H9 (cell line): ENCODE data around the gene TOM1L2. TPM values are rescaled to one million over a fixed set of nuclear protein-coding genes. Genes with fewer than 3 reads are reported as not detected.
A peak's percentile ranks its signal among the peaks of the same experiment; 100 is the strongest.

Source experiments
- DNase-seq: peaks from one replicate; pipeline ENCODE4 v3.0.0-alpha.2; 2017
- H2AFZ ChIP-seq: one replicate; pipeline ENCODE4 v1.6.1; 2013; ENCODE audit warnings: mild to moderate bottlenecking, low read length, control low read depth, moderate library complexity
- H2AK5ac ChIP-seq: 2 replicates; pipeline ENCODE4 v1.6.1; 2013; ENCODE audit warnings: low read length, control low read depth, mixed read lengths; ENCODE audit not compliant: insufficient read length
- H2BK120ac ChIP-seq: one replicate; pipeline ENCODE4 v1.6.1; 2013; ENCODE audit warnings: low read depth, mild to moderate bottlenecking, low read length, control low read depth, inconsistent platforms; ENCODE audit not compliant: poor library complexity, severe bottlenecking
- H2BK12ac ChIP-seq: 2 replicates; pipeline ENCODE4 v1.6.1; 2013; ENCODE audit warnings: low read length, control low read depth, mixed read lengths, low read depth; ENCODE audit not compliant: insufficient read length
- H2BK15ac ChIP-seq: 2 replicates; pipeline ENCODE4 v1.6.1; 2013; ENCODE audit warnings: low read depth, low read length, control low read depth
- H2BK20ac ChIP-seq: one replicate; pipeline ENCODE4 v1.6.1; 2013; ENCODE audit warnings: low read depth, mild to moderate bottlenecking, low read length, control low read depth, inconsistent platforms; ENCODE audit not compliant: poor library complexity, severe bottlenecking
- H2BK5ac ChIP-seq: 2 replicates; pipeline ENCODE4 v1.6.1; 2013; ENCODE audit warnings: low read length, control low read depth, mixed read lengths; ENCODE audit not compliant: insufficient read length
- H3K14ac ChIP-seq: 2 replicates; pipeline ENCODE4 v1.6.1; 2013; ENCODE audit warnings: low read length, control low read depth; ENCODE audit not compliant: insufficient read depth
- H3K18ac ChIP-seq: 2 replicates; pipeline ENCODE4 v1.6.1; 2013; ENCODE audit warnings: low read depth, mild to moderate bottlenecking, mixed read lengths, low read length, control low read depth; ENCODE audit not compliant: insufficient read length
- H3K23ac ChIP-seq: 2 replicates; pipeline ENCODE4 v1.6.1; 2013; ENCODE audit warnings: low read length, control low read depth, mixed read lengths, low read depth; ENCODE audit not compliant: insufficient read length
- H3K23me2 ChIP-seq: 2 replicates; pipeline ENCODE4 v1.6.1; 2013; ENCODE audit warnings: low read depth, mild to moderate bottlenecking, mixed read lengths, low read length, control low read depth; ENCODE audit not compliant: insufficient read length, poor library complexity, severe bottlenecking
- H3K27ac ChIP-seq: 2 replicates; pipeline ENCODE4 v1.5.1; 2013; ENCODE audit warnings: low read length, control low read depth, mixed read lengths, low read depth; ENCODE audit not compliant: insufficient read length
- H3K27me3 ChIP-seq: 2 replicates; pipeline ENCODE4 v1.6.1; 2013; ENCODE audit warnings: low read length, control low read depth, inconsistent platforms; ENCODE audit not compliant: insufficient read depth
- H3K4ac ChIP-seq: 2 replicates; pipeline ENCODE4 v1.6.1; 2013; ENCODE audit warnings: low read depth, mild to moderate bottlenecking, control low read depth, inconsistent platforms, low read length, moderate library complexity
- H3K4me1 ChIP-seq: 2 replicates; pipeline ENCODE4 v1.6.1; 2013; ENCODE audit warnings: low read length, control low read depth, inconsistent platforms; ENCODE audit not compliant: insufficient read depth
- H3K4me2 ChIP-seq: 2 replicates; pipeline ENCODE4 v1.6.1; 2013; ENCODE audit warnings: low read length, control low read depth, mixed read lengths; ENCODE audit not compliant: insufficient read length, insufficient read depth
- H3K56ac ChIP-seq: 2 replicates; pipeline ENCODE4 v1.6.1; 2013; ENCODE audit warnings: low read depth, mild to moderate bottlenecking, mixed read lengths, low read length, control low read depth; ENCODE audit not compliant: insufficient read length
- H3K79me1 ChIP-seq: 2 replicates; pipeline ENCODE4 v1.6.1; 2013; ENCODE audit warnings: low read depth, mild to moderate bottlenecking, moderate library complexity, low read length, control low read depth, inconsistent platforms; ENCODE audit not compliant: insufficient read depth, poor library complexity, severe bottlenecking
- H3K79me2 ChIP-seq: 2 replicates; pipeline ENCODE4 v1.6.1; 2013; ENCODE audit warnings: low read length, control low read depth, inconsistent platforms; ENCODE audit not compliant: insufficient read depth
- H3K9ac ChIP-seq: 2 replicates; pipeline ENCODE4 v1.6.1; 2013; ENCODE audit warnings: low read length, control low read depth, mixed read lengths; ENCODE audit not compliant: insufficient read length; ENCODE audit errors: extremely low read depth
- H3K9me3 ChIP-seq: one replicate; pipeline ENCODE4 v1.6.1; 2013; ENCODE audit warnings: low read depth, low read length, inconsistent platforms; ENCODE audit not compliant: control insufficient read depth
- H3T11ph ChIP-seq: one replicate; pipeline ENCODE4 v1.6.1; 2013; ENCODE audit warnings: mild to moderate bottlenecking, low read length, control low read depth, inconsistent platforms
- H4K20me1 ChIP-seq: one replicate; pipeline ENCODE4 v1.6.1; 2013; ENCODE audit not compliant: control insufficient read depth, insufficient read length, insufficient read depth
- H4K5ac ChIP-seq: 2 replicates; pipeline ENCODE4 v1.6.1; 2013; ENCODE audit warnings: low read depth, mild to moderate bottlenecking, mixed read lengths, low read length, control low read depth; ENCODE audit not compliant: insufficient read length
- H4K8ac ChIP-seq: replicated peaks from 2 replicates; pipeline ENCODE4 v1.6.1; 2013; ENCODE audit warnings: low read length, control low read depth, mixed read lengths, low read depth; ENCODE audit not compliant: insufficient read length
- H4K91ac ChIP-seq: 2 replicates; pipeline ENCODE4 v1.6.1; 2013; ENCODE audit warnings: low read depth, mild to moderate bottlenecking, moderate library complexity, mixed read lengths, low read length, control low read depth; ENCODE audit not compliant: insufficient read length
- H3K27ac Mint-ChIP-seq, 3 experiments: 2 replicates in 2 of 3; 3 replicates in 1 of 3; pipeline ENCODE4 v1.8.0; 2020 to 2021; ENCODE audit warnings: mixed read lengths in 3 of 3, mild to moderate bottlenecking in 1 of 3, moderate library complexity in 1 of 3
- H3K27me3 Mint-ChIP-seq: 2 replicates; pipeline ENCODE4 v1.8.0; 2021; ENCODE audit warnings: low read depth, mild to moderate bottlenecking, moderate library complexity, mixed read lengths
- H3K36me3 Mint-ChIP-seq, 3 experiments: 2 replicates in 2 of 3; 3 replicates in 1 of 3; pipeline ENCODE4 v1.8.0; 2020 to 2021; ENCODE audit warnings: low read depth in 3 of 3, mixed read lengths in 3 of 3; ENCODE audit not compliant: insufficient read depth in 1 of 3
- H3K4me1 Mint-ChIP-seq, 2 experiments: 2 replicates each; pipeline ENCODE4 v1.8.0; 2020; ENCODE audit warnings: mixed read lengths in 2 of 2
- H3K4me3 Mint-ChIP-seq, 2 experiments: 2 replicates in 1 of 2; 3 replicates in 1 of 2; pipeline ENCODE4 v1.8.0; 2020 to 2021; ENCODE audit warnings: mild to moderate bottlenecking in 2 of 2, mixed read lengths in 2 of 2, moderate library complexity in 1 of 2
- H3K9me3 Mint-ChIP-seq, 2 experiments: 2 replicates in 1 of 2; 3 replicates in 1 of 2; pipeline ENCODE4 v1.8.0; 2020; ENCODE audit warnings: mild to moderate bottlenecking in 2 of 2, mixed read lengths in 2 of 2, moderate library complexity in 1 of 2
- CTCF ChIP-seq: fragments of 200-600 bp; sonication (generic); conservative IDR thresholded peaks from 3 replicates; pipeline ENCODE4 v1.8.0; 2021; ENCODE audit warnings: antibody characterized with exemption, mild to moderate bottlenecking
- WGBS: extraction: QIAGEN DNeasy Blood & Tissue Kit; methylation state at CpG from one replicate; pipeline ENCODE4 v1.1.7; 2013; ENCODE audit warnings: missing lambda C conversion rate, low lambda C conversion rate, mixed read lengths; ENCODE audit not compliant: insufficient read length; ENCODE audit errors: extremely low coverage; 5-methylcytosine and 5-hydroxymethylcytosine counted together
- total RNA-seq: library from RNA; stranded (reverse); gene quantifications from 2 replicates; pipeline ENCODE4 v1.2.1, GENCODE V29; 2021

The TOM1L2 gene
- total RNA-seq, 1 experiment from 2014 or later = 4.6 TPM

DNA sequence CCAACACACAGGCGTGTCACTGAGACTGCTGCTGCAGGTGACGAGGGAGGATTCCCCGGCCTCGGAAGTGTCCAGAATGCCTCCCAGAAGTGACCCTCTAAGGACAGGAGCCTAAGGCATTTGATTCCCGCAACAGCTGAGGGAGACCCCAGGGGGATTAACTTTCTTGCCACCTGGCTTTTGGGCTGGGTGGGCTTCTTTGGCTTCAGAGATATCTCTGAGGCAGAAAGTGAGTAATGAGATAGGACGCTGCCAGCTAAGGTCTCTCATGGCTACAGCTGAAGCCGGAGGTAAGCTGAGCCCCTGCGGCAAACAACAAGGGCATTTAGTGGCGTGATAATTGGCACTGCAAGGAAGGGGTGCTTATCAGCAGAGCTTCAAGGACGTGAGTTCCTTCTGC is 17.4 kb upstream of the TOM1L2 start:
- H3K27me3 ChIP-seq = no peaks in the 10 kb centered on the region
- H2BK5ac ChIP-seq = no peak overlapping the region
- H2BK12ac ChIP-seq = no peak overlapping the region
- H2AFZ ChIP-seq = no peak overlapping the region
- H3K36me3 Mint-ChIP-seq = no peaks in the 10 kb centered on the region
- no peak for TF ChIP-seq CTCF
- H2BK15ac ChIP-seq = no peak overlapping the region
- H4K91ac ChIP-seq = no peak overlapping the region
- no peak overlapping the region for H4K8ac ChIP-seq
- no peak overlapping the region for H3K9ac ChIP-seq
- H4K20me1 ChIP-seq = no peaks in the 10 kb centered on the region
- no peak overlapping the region for H3K4me3 Mint-ChIP-seq
- no peak overlapping the region for H3K4ac ChIP-seq
- H3K27ac Mint-ChIP-seq = peak overlapping the region in 1 of 3 experiments; percentile 86; a peak in 1 of 7 replicates
- H3K27ac ChIP-seq = no peak overlapping the region
- no peak overlapping the region for H3T11ph ChIP-seq
- no peak overlapping the region for H2BK120ac ChIP-seq
- no peaks in the 10 kb centered on the region for H3K4me1 ChIP-seq
- H3K27me3 Mint-ChIP-seq = peaks cover 3% of the 10 kb centered on the region
- H2BK20ac ChIP-seq = no peak overlapping the region
- H3K18ac ChIP-seq = no peak overlapping the region
- WGBS = no CpG with 5 or more reads among the region's 10 CpGs
- no peak overlapping the region for H3K56ac ChIP-seq
- H3K14ac ChIP-seq = no peak overlapping the region
- H3K79me2 ChIP-seq = no peaks in the 10 kb centered on the region
- H3K23me2 ChIP-seq = peaks cover 3% of the 10 kb centered on the region
- H3K9me3 Mint-ChIP-seq = no peaks in the 10 kb centered on the region
- no peak overlapping the region for H2AK5ac ChIP-seq
- H3K4me2 ChIP-seq = no peak overlapping the region
- no peaks in the 10 kb centered on the region for H3K9me3 ChIP-seq
- H3K4me1 Mint-ChIP-seq = peaks cover 2 to 3% of the 10 kb centered on the region in 2 experiments; a peak in 1 of 4 replicates
- peak overlapping the region; percentile 50 for H4K5ac ChIP-seq
- H3K79me1 ChIP-seq = no peaks in the 10 kb centered on the region
- DNase-seq = no peak
- H3K23ac ChIP-seq = no peak overlapping the region
